Activated T-cell treated with anti-CD3 and anti-CD28 coated beads, Interleukin-2, amount 50 U/mL, for 72 hours (primary cell): Measurements from ENCODE around the gene PDSS2. TPM values are rescaled to one million over a fixed set of nuclear protein-coding genes. Genes with fewer than 3 reads are reported as not detected.

Experiments used
- ATAC-seq, 2 donors: fragments of 150-1000 bp; cut with Tn5 transposase; replicated peaks in 1 of 2; 2 replicates each; pipeline ENCODE4 v1.10.0; 2021; ENCODE audit warnings: moderate library complexity in 2 of 2, mild to moderate bottlenecking in 1 of 2
- DNase-seq, 2 donors: peaks; one replicate each; pipeline ENCODE4 v3.0.0; 2021 to 2022; ENCODE audit warnings: mixed read lengths in 1 of 2
- H3K27ac Mint-ChIP-seq: one replicate; pipeline ENCODE4 v1.8.0; 2022; ENCODE audit warnings: mild to moderate bottlenecking, moderate library complexity, mixed read lengths
- H3K27me3 Mint-ChIP-seq: one replicate; pipeline ENCODE4 v1.8.0; 2022; ENCODE audit warnings: low read depth, mixed read lengths
- H3K36me3 Mint-ChIP-seq, 2 donors: one replicate each; pipeline ENCODE4 v1.8.0; 2022; ENCODE audit warnings: mixed read lengths in 2 of 2, mild to moderate bottlenecking in 1 of 2; ENCODE audit not compliant: insufficient read depth in 2 of 2
- H3K4me1 Mint-ChIP-seq: one replicate; pipeline ENCODE4 v1.8.0; 2022; ENCODE audit warnings: low read depth, mixed read lengths
- H3K4me3 Mint-ChIP-seq, 2 donors: one replicate each; pipeline ENCODE4 v1.8.0; 2022; ENCODE audit warnings: mild to moderate bottlenecking in 2 of 2, mixed read lengths in 2 of 2, moderate library complexity in 2 of 2
- H3K9me3 Mint-ChIP-seq, 2 donors: one replicate each; pipeline ENCODE4 v1.8.0; 2022; ENCODE audit warnings: mixed read lengths in 2 of 2
- total RNA-seq, 2 donors: library from RNA; stranded (reverse); gene quantifications; one replicate each; pipeline ENCODE4 v1.2.3, GENCODE V29; 2022

Gene PDSS2
- total RNA-seq, 2 donors from 2014 or later = 12.1 to 14.3 TPM

DNA sequence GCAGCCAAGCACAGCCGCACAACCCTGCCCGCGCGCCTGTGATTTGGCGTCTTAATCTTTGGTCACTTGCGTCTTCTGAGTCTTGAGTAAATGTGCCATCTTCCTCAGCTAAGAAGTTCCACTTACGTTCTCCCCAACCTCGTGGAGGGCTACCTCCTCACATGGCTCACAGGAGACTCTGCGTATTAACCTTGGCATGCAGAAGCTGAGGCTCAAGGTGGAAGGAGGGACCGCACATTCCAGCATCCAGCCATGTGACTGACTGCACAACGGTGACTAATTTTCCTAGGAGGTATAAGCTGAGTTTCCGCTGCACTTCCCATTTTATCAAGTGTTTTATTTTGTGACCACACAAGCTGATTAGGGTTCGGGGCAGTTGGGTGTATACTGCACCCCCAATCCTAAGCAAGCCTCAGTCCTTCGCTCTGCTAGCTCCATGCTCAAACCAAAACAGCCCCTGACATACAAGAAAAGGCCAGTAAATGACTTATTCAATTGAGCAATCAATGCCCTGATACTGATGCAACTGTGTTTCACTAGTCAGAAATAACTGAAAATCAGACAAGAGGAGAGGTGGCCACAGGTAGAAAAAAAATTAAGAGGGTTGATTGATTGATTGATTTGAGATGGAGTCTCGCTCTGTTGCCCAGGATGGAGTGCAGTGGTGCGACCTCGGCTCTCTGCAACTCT is 351.0 kb downstream of the PDSS2 start:
- Mint-ChIP-seq H3K4me3 (no peak overlapping the region), H3K36me3 (no peaks in the 10 kb centered on the region), H3K9me3 (no peaks in the 10 kb centered on the region), H3K27ac (no peak overlapping the region), H3K4me1 (peaks cover under 1% of the 10 kb centered on the region), H3K27me3 (no peaks in the 10 kb centered on the region)
- ATAC-seq (no peak), DNase-seq (no peak)

- Mint-ChIP-seq H3K4me3 (no peak overlapping the region), H3K27ac (no peak overlapping the region), H3K27me3 (no peaks in the 10 kb centered on the region), H3K36me3 (no peaks in the 10 kb centered on the region), H3K9me3 (no peaks in the 10 kb centered on the region), H3K4me1 (no peaks in the 10 kb centered on the region)
- DNase-seq = no peak
- ATAC-seq = no peak
Observed at GRCh38 chr6:107107791-107108190, 351.6 kb downstream of the PDSS2 start.

DNA sequence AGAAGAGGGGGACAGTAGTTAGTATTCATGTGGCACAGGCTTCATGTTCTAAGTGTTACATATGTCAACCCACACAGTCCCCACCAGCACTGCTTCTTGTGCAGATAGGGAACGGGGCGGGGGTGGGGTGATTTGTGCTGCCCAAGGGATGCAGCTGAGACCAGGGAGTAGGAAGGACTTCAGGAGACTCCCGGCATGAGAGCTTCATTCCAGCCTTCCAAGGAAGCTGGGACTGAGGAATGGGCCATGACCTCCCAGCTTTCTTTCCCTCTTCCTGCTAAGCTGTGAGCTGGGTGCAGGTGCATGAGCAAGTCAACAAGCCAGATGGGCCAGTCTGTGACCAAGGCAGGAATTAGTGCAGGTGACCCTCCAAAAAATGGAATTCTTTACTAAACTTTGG is 353.2 kb downstream of the PDSS2 start:
- H3K27me3 Mint-ChIP-seq = no peaks in the 10 kb centered on the region
- no peaks in the 10 kb centered on the region for H3K36me3 Mint-ChIP-seq
- H3K9me3 Mint-ChIP-seq = no peaks in the 10 kb centered on the region
- no peak overlapping the region for H3K27ac Mint-ChIP-seq
- DNase-seq = no peak
- H3K4me1 Mint-ChIP-seq = no peaks in the 10 kb centered on the region
- no peak for ATAC-seq
- no peak overlapping the region for H3K4me3 Mint-ChIP-seq

GRCh38 chr6:107105511-107106116 is 353.8 kb downstream of the PDSS2 start:
- no peaks in the 10 kb centered on the region for H3K4me1 Mint-ChIP-seq
- ATAC-seq = no peak
- DNase-seq = no peak
- H3K36me3 Mint-ChIP-seq = no peaks in the 10 kb centered on the region
- no peak overlapping the region for H3K4me3 Mint-ChIP-seq
- H3K27ac Mint-ChIP-seq = no peak overlapping the region
- no peaks in the 10 kb centered on the region for H3K27me3 Mint-ChIP-seq
- no peaks in the 10 kb centered on the region for H3K9me3 Mint-ChIP-seq

DNA sequence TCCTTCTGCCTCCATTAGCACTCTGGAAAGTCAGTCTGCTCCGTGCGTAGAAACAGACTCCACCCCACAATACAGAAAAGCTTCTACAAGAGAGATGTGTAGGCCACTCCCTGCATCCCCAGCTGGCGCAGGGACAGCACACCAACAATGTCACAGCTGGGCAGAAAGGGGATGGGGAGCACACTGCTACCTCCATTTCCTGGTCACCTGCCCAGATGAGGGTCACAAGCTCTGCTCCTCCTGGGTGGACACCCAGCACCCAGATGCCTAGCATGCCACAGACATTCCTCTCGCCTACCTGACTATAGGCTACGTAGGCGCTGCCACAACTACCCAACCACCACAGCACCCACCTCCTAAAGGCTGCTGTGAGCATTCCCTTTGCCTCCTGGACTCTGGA is 356.3 kb downstream of the PDSS2 start:
- H3K27ac Mint-ChIP-seq = no peak overlapping the region
- no peaks in the 10 kb centered on the region for H3K27me3 Mint-ChIP-seq

More for the DNA sequence above, 356.3 kb downstream of the PDSS2 start:
- H3K9me3 Mint-ChIP-seq = no peaks in the 10 kb centered on the region
- ATAC-seq = no peak
- H3K4me1 Mint-ChIP-seq = peaks cover 12% of the 10 kb centered on the region
- no peak overlapping the region for H3K4me3 Mint-ChIP-seq
- H3K36me3 Mint-ChIP-seq = no peaks in the 10 kb centered on the region
- DNase-seq = no peak

Other genes with a start within 250 kb of the PDSS2 start
- under 1 TPM; 0.44 to 0.91 TPM for gene SOBP, start 30.6 kb upstream of the PDSS2 start, total RNA-seq